CD4-positive, alpha-beta T cell treated with Interleukin-1 beta for 1 hour (primary cell): ENCODE measurements around the gene DBP.

Experiments used
- DNase-seq, 2 donors: peaks; one replicate each; pipeline ENCODE4 v3.0.0-alpha.2; 2020 to 2022

The DBP gene

DNA sequence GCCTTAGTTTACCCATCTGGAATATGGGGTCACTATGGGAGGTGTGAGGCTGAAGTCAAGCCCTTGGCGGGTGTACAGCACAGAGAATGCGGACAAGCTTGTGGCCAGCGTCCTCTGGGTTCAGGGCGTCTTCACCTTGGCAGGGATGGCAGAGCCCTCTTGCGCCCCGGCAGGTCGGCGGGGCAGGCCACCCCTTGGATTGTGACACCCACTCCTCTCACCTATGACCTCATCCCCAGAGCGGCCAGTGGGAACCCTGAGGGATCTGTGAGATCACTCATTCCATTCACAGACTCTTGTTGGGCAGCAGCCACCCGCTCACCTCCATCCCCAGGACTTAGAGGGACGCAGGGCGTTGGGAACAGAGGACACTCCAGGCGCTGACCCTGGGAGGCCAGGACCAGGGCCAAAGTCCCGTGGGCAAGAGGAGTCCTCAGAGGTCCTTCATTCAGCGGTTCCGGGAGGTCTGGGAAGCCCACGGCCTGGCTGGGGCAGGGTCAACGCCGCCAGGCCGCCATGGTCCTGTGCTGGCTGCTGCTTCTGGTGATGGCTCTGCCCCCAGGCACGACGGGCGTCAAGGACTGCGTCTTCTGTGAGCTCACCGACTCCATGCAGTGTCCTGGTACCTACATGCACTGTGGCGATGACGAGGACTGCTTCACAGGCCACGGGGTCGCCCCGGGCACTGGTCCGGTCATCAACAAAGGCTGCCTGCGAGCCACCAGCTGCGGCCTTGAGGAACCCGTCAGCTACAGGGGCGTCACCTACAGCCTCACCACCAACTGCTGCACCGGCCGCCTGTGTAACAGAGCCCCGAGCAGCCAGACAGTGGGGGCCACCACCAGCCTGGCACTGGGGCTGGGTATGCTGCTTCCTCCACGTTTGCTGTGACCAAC is 30.5 kb downstream of the DBP start, which contains the start of gene SPACA4:
Gene SPACA4, plus strand, starts transcription at position 280 of the 896 bp plus-strand sequence. Its CDS starts 237 bp downstream, at position 517.
- no peak for DNase-seq

GRCh38 chr19:48603850-48604249 is 33.3 kb downstream of the DBP start:
- DNase-seq: no peak

DNA sequence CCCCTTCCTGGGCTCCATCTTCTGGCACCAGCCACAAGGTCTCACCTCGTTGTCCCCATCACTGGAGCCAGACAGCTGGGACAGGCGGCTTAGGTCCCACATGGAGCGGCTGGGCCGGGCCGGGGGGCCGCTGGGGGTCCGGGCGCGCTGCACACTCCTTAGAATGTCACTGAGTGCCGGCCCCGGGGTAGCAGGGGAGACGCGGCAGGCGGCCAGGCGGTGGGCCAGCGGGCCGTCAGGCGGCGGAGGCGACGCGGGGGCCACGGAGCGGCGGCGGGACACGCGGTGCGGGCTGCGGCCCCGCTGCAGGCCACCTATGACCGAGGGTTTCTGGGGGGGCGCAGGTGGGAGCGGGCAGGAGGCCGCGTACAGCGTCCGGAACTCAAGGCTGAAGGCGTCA is 33.7 kb downstream of the DBP start:
- DNase-seq: no peak

DNA sequence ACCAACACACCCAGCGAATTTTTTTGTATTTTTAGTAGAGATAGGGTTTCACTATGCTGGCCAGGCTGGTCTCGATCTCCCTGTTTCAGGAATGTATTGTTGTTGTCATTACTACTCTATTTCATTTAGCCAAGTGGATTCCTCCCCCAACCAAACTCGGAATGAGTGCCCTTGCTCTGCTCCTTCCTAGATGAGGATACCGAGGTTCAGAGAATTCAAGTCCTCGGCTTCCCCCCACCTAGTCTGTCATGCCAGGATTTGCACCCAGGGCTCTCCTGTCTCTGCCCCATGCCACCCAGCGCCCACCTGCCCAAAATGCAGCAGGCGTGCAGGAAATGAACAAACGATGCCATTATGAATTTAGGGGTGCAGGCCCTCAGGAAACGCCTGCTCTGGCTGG is 34.2 kb downstream of the DBP start:
- DNase-seq: no peak

DNA sequence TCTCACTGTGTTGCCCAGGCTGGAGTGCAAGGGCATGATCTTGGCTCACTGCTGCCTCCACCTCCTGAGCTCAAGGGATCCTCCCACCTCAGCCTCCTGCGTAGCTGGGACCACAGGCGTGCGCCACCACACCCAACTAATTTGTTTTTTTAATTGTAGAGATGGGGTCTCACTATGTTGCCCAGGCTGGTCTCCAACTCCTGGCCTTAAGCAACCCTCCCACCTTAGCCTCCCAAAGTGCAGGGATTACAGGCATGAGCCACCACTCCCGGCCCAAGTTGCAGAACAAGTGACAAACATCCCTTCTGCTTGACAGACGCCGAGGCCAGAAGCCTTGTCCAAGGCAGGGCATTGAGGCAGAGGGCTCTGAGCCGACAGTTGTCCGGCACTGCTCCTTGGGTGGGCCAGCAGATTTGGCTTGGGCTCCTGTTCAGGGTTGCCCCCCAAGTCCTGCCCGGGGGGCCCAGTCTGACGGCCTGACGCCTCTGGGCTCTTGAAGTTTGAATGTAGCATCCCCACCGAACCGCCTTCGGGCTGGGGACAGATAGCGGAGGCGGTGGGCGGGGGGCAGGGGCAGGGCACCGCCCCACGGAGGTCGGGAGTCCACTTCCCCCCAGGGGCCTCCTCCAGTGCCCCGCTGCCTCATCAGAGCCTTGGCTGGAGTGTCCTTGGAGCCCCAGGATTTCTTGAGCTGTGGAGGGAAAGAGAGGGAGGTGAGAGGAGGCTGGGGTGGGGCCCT is 36.3 kb downstream of the DBP start:
- DNase-seq: no peak

- no peak for DNase-seq
Measured at GRCh38 chr19:48598996-48599700, 38.0 kb downstream of the DBP start.

DNA sequence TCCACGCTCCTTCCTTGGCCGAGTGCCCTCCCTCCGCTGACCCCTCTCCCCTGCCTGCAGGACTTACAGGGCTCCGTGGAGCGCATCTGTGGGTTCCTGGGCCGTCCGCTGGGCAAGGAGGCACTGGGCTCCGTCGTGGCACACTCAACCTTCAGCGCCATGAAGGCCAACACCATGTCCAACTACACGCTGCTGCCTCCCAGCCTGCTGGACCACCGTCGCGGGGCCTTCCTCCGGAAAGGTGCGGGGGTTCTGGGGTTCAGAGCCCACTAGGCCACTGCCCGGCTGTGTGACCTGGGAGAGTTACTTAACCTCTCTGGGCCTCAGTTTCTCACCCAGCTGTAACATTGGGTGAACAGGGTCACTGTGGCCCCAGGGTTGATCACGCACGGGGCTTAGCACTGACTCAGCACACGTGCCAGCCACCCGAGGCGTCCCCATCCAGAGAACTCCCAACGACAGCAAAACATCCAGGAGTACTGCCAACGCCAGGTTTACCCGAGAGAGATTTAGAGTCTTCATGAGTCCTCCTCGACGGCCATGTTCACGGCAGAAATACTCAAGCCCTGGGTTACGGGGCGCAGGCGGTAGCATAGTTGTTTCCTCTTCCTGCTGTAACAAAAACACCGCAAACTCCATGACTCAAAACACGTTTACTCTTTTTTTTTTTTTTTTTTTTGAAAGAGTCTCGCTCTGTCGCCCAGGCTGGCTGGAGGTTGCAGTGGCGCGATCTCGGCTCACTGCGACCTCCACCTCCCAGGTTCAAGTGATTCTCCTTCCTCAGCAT is 40.3 kb downstream of the DBP start:
- DNase-seq: peak; percentile 36 to 69

DNA sequence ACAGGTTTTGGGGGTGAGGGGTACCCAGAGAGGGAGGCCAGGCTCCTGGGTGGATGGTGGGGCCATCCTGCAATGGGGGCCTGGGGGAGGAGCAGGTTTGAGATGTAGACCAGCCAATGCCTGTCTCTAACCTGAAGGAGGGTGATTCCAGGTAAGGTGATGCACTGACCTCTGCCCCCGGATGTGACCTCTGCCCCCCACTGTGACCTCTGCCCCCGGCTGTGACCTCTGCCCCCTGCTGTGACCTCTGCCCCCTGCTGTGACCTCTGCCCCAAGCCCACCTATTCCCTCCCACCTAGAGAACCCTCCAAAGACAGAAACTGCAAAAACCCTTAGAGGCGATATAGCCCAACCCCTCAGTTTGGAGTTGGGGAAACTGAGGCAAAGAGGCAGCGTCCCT is 40.9 kb downstream of the DBP start:
- DNase-seq: no peak

- DNase-seq: no peak
Measured at GRCh38 chr19:48595833-48596232, 41.3 kb downstream of the DBP start.

DNA sequence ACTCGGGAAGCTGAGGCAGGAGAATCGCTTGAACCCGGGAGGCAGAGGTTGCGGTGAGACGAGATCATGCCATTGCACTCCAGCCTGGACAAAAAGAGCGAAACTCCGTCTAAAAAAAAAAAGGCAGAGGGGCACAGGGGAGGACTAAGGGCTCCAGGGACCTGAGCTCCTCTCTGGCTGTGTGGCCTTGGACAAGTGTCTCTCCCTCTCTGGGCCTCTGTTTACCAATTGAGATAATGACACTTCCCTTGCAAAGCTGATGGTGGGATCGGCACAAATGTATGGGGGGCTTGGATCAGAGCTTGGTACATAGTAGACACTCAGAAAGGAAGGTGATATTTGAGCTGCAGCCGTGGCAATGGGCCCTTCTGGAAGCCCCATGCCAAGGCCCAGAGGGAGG is 42.0 kb downstream of the DBP start:
- DNase-seq: no peak

DNA sequence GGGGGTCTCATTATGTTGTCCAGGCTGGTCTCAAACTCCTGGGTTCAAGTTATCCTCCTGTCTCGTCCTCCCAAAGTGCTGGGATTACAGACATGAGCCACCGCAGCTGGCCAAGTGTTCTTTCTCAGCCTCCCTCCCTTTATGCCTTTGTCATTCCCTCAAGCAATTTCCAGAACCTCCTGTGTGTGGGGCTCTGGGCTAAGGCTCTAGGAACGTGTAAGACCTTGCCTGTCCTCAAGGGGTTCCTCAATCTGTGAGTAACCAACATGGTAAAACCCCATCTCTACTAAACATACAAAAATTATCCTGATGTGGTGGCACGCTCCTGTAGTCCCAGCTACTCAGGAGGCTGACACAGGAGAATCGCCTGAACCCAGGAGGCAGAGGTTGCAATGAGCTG is 46.2 kb downstream of the DBP start:
- DNase-seq: no peak

GRCh38 chr19:48588670-48589401 is 48.3 kb downstream of the DBP start:
- DNase-seq: peak; percentile 84 to 86

DNA sequence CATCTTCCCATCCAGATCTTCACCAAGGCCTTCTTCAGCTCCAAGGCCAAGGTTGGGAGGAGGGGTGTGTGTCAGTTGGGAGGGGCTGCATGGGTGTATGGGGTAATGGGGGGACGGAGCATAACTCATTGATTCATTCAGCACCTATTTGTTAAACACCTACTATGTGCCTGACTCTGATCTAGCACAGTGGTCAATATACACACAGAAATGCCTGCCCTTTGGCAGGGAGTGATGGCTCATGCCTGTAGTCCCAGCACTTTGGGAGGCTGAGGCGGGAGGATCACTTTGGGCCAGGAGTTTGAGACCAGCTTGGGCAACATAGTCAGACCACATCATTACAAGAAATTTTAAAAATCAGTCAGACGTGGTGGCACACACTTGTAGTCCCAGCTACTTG is 49.8 kb downstream of the DBP start:
- DNase-seq: no peak

DNA sequence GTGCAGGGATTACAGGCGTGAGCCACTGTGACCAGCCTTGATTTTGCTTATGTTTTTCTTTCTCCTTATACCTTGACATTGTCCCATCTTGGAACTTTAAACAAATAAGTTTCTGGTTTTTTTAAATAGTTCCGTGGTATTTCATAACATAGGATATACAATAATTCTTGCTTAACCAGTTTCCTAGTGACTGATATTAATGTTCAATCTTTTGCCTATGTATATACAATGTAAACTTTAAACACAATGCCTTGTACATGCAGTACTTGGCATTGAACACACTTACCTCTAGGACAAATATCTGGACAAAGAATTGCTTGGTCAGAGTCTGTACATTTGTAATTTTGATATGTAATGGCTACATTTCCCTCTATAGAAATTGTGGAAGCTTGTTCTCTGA is 55.0 kb downstream of the DBP start:
- DNase-seq: no peak
